RPMI7951 (cell line): ENCODE data around the gene PGLYRP1. TPM values are rescaled to one million over a fixed set of nuclear protein-coding genes. Genes with fewer than 3 reads are reported as not detected.

ENCODE experiments used
- DNase-seq: peaks from one replicate; pipeline ENCODE4 v3.0.0-alpha.2; 2012; ENCODE audit warnings: low read depth
- total RNA-seq: library from RNA; depleted of rRNA; stranded (reverse); fragments of >200 nt; shearing (Covaris generic); gene quantifications from 2 replicates; pipeline ENCODE4 v1.2.3, GENCODE V29; 2014

Gene PGLYRP1
- total RNA-seq, 1 experiment from 2014 or later: not detected

DNA sequence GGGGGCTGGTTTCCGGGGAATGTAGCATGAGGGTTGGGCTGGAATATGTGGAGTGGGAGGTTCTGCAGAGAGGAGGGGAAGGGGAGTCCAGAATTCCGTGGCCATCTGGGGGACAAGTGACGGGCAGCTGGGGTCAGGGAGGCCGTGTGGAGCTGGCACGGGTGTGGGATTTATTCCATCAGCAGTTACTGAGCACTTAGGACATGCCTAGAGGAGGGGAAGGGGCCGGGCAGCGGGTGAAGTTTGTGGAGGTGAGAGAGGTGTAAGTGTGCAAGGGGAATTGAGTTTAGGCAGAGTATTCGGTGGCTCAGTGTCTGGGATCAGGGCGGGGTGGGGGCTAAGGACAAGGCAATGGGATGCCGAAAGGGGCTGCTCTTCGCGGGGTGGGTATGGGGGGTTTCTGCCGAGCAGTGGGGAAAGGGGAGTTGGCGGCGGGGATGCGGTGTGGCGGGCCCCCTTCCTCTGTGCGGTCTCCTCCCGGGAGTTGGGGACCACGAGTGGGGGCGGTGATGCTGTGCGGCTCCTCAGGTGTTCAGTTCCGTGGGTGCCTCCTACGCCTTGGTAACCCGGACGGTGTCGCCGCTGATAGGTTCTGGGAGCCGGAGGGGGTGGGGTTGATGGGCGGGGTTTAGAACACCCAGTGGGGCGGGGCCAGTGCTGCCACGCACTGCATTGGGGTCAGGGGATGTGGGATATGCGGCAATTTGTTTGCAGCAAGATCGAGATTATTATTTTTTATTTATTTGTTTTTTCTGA, 22.2 kb downstream of the PGLYRP1 start:
- no peak for DNase-seq

GRCh38 chr19:45999653-46000121, 23.2 kb downstream of the PGLYRP1 start:
- DNase-seq: no peak

DNA sequence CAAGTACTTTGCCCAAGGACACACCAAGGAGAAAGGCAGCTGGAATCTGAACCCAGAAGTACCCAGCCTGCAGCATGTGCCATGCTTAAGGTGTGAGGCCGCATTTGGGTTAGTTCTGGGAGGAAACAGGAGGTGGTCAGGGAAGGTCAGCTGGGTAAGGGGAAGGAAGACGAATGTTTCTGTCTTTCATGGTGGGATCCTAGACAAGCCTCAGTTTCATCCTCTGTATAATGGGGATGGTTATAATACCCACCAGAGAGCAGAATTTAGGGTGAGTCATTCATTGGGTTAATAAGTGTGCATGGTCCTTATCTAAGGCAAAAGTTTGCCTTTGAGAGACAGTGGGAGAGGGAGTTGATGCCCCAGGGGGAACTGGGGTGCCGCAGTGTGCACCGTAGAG, 24.0 kb downstream of the PGLYRP1 start:
- DNase-seq: no peak

GRCh38 chr19:45996933-45997332, 25.9 kb downstream of the PGLYRP1 start:
- no peak for DNase-seq

GRCh38 chr19:45995715-45996385, 27.0 kb downstream of the PGLYRP1 start:
- peak; percentile 39 for DNase-seq

GRCh38 chr19:45994998-45995714, 27.7 kb downstream of the PGLYRP1 start, which contains the start of gene CCDC61:
Gene CCDC61, plus strand, starts transcription at chr19:45995467. Its CDS starts 7,552 bp downstream, at chr19:46003019.
- DNase-seq: peak; percentile 100

GRCh38 chr19:45994456-45994997, 28.3 kb downstream of the PGLYRP1 start:
- DNase-seq: no peak

GRCh38 chr19:45990113-45990728, 32.6 kb downstream of the PGLYRP1 start:
- no peak for DNase-seq

DNA sequence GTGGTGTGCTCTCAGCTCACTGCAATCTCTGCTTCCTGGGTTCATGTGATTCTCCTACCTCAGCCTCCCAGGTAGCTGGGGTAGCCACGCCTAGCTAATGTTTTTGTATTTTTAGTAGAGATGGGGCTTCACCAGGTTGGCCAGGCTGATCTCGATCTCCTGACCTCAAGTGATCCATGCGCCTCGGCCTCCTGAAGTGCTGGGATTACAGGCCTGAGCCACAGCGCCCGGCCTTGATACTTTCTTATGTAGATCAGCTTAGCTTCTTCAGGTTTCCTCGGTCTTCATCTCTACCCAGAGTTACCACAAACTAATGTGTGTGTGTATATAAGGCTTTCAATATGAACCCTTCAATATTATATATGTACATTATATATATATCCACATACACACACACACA, 37.5 kb downstream of the PGLYRP1 start:
- no peak for DNase-seq

GRCh38 chr19:45981350-45981749, 41.5 kb downstream of the PGLYRP1 start:
- DNase-seq: no peak

DNA sequence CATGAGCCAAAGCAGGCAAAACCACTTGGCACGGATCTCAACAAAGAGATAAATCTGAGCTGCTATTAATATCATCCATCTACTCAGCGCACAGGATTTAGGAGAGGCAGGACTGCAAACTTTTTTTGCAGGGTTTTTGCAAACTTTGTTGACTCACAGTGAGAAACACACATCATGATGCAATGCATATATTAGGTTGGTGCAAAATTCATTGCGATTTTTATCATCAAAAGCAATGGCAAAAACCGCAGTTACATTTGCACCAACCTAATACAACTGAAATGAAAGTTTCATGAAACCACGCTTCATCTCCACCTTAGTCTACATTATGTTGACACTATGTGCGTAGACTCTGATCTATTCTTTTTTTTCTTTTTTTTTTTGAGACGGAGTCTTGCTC, 44.7 kb downstream of the PGLYRP1 start:
- DNase-seq: no peak

DNA sequence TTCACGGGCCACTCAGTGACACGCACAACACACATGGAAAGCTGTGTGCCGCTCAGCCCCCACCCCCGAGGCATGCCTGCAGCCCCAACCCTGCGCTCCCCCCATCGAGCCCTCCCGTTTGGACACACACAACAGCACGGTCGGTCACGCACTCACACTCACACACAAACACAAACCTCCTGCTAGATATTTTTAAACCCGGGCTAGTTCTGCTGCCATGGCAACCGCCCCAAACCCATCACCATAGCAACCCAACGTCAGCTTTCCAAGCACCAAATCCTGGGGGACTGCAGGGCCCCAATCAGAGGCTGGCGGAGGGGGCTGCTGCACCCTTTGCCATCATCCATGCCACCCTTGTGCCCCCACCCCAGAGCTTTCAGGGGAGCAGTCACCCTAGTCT, 46.7 kb downstream of the PGLYRP1 start:
- peak; percentile 24 for DNase-seq

DNA sequence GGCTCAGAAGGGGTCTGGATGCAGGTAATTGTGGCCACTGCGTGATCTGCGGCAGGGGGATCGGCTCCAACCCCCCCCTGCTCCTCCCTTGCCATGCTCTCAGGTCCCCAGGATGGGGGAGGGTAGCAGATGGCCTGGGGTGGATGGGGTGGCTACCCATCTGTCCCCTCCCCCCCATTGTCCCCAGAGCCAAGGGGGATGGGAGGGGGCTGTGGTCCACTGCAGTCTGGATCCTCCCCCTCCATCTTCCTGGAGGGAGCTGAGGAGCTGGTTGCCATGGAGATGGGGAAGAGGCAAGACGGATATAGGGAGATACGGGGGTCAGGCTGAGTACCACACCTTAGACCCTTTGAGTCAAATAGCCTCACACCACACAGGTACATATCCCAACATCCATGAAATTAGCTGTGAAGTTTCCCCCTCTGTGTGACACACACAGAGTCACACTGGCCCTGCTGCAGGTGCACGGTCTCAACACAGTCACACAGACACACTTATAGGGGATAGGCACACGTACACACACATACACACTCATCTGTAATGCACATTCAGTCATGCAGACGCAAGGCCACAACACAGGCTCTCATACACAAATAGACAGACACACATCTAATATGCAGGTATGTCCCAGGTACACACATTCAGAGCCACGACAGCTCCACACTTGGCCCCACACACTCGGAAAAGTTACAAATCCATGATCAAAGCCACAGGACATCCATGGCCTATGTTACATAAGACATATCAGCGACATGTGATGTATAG, 47.4 kb downstream of the PGLYRP1 start:
- DNase-seq: no peak

DNA sequence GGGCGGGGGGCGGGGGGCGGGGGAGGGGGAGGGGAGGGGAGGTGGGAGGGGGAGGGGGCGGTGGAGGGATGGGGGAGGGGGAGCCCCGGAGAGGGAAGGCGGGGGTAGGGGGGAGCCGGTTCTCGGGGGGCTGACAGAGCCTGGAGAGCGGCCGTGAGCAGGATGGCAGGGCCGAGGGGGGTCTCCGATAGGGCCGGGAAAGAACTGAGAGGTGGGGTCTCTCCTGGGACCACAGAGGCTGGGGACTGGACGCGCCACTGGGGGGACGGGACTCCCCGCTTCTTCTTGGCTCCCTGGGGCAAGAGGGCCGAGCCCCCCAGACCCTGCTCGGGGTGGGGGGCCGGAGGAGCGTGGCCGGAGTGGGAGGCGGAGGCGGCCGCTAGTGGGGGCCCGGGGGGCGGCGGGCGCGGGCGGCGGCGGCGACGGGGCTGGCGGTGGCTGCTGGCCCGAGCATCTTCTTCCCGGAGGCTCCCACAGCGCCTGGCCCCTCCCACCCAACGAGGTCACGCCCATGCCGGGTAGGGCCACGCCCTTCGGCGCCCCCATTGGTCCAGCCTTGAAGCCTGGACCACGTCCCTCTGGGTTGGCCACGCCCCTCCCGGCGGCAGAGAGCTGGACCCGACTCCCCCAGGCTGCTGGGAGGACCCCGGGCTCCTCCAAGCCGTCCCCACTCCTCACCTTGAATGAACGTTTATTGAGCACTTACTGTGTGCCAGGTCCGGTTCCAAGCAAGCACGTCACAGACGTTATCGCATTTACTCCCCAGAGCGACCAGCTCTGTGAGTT, 49.1 kb downstream of the PGLYRP1 start, which contains the start of gene NOVA2:
Gene NOVA2, minus strand, starts transcription at position 313 of the 786 bp plus-strand sequence. CDS start 514 bp downstream, outside the sequence.
- DNase-seq: peak; percentile 57

DNA sequence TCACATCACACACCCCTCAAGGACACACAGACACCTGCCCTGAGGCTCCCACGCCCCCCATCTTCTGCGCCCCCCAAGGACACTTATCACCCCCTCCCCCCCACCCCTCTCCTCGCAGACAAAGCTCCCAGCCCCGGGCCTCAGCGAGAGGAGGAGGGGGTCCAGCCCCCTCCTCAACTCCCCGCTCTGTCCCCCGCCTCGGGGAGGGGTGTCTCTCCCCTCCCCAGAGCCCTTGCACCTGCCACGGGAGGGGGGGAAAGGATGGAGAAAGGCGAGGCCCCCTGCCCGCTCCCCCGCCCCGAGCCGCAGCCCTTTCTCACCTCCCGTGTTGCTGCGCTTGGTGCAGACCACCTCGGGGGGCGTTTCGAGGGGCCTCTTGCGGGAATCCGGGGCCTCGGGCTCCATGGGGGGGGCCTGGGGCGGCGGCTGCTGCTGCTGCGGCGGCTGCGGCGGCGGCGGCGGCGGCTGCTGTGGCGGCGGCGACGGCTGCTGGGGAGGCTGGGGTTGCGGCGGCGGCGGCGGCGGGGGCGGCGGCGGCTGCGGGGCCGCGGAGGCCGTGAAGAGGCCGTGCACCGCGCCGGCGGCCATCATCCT, 49.8 kb downstream of the PGLYRP1 start:
- DNase-seq: no peak

DNA sequence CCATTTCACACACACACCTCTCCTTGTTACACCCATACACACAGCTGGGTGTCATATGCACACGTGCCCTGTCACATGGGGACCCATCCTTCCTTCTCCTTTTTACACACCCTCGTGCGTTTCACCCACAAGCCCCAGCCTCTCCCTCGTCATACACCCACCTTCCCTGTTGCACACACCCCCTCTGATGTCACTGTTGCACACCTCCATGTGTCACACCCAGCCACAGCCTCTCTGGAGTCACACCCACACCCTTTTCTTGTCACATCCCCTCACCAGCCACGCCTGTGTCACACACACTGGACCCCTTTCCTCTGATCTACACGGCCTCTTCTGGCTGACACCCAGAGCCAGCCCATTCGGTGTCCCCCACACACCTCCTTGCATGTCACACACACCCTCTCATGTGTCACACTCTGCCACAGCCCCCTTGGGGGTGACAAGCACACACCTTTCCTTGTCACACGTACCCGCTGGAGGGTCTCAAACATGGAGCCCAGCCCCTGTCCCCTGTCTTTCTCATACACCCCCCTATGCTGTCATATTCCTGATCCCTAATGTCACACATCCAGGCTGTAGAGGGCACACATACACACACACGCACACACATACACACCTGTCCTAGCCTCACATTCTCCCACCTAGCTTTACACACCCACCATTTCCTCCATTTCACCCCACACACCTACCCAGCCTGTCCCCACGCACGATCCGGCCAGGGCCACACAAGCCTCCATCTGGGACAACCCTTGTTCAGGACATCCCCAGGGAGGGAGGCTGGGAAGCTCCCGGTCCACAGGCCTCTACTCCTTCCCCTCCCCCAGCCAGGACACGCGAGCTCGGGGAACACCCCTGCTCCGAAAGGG, 50.5 kb downstream of the PGLYRP1 start:
- DNase-seq: no peak

- DNase-seq: no peak
Observed at GRCh38 chr19:45971260-45971902, 51.5 kb downstream of the PGLYRP1 start.

- DNase-seq: no peak
Observed at GRCh38 chr19:45969676-45970075, 53.2 kb downstream of the PGLYRP1 start.
